NCI-H2196 (cell line): Measurements from ENCODE around the gene VAV2.
A peak's percentile ranks its signal among the peaks of the same experiment; 100 is the strongest.

ENCODE experiments used
- DNase-seq: peaks from one replicate; lab custom pipeline; 2025; ENCODE audit not compliant: unreplicated experiment; lab: John Stamatoyannopoulos, UW

VAV2 gene

DNA sequence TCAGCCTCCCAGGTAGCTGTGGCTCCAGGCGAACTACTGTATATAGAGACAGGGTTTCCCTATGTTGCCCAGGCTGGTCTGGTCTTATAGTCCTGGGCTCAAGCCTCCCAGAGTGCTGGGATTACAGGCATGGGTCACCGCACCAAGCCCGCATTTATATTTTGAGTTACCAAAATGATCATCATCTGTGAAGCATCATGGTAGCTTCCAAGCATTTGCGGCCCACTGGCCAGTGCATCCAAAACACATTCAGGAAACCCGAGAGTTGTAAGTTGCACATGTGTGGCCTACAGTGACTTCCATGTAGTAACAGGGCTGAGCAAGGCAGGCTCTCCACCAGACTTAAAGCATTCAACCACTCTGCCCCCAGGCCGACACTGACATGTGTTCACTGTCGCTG lies 35.4 kb upstream of the VAV2 start:
- DNase-seq = no peak

- DNase-seq = no peak
These were observed 34.9 kb upstream of the VAV2 start for GRCh38 chr9:134026981-134027380.

DNA sequence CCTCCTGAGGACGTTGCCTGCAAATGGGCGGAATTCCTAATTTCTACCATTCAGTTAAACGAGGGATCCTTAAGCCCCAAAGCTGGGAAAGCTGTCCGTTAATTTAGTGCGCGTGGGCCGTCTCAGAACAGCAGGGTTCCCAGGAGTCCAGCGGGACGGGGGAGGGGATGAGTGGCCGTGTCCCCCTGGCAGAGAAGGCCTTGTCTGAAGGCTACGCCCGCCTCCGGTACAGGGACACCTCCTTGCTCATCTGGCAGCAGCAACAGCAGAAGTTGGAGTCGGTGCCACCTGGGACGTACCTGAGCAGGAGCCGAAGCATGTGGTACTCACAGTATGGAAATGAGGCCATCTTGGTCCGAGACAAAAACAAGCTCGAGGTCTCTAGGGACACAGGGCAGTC lies 34.5 kb upstream of the VAV2 start:
- no peak for DNase-seq

DNA sequence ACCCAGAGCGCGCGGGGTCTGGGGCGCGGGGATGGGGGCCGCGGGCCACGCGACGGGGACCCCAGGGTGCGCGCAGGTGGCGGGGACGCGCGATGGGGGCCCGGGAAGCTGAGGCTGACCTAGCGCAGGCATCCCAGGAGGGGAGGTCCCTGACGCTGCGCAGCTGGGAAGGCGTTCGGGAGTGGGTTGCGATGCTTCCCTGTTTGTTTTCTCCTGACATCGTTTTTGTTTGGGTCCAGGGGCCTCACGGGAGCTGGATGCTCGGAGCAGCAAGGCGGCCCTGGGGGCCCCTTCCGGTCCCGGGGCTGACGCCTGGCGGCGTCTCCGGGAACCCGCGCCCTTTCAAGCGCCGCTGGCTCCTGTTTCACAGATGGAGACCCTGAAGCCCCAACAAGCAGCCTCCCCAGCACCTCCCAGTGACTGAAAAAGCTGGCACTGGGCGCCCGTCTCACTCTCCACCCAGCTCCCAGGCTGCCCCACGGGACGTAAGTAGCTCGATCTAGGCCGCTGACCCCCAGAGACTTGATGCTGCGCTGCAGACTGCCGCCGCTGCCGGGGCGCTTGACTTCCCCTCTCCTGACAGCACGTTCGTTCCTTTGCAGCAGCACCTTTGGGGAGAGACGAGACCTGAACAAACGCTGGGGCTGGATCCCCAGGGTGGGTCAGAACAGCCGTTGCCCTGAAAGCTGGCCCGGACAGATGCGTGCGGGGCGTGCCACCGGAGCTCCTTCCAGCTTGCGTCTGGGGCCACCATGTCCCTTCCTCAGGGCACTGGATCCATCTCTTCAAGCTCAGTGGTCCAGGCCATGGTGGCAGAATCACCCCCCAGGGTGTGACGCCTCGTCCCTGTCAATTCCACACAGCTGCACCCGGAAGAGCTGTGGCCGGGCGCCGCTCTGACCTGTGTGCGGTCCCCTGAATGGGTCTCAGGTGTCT lies 33.8 kb upstream of the VAV2 start:
- DNase-seq = peak; percentile 10

DNA sequence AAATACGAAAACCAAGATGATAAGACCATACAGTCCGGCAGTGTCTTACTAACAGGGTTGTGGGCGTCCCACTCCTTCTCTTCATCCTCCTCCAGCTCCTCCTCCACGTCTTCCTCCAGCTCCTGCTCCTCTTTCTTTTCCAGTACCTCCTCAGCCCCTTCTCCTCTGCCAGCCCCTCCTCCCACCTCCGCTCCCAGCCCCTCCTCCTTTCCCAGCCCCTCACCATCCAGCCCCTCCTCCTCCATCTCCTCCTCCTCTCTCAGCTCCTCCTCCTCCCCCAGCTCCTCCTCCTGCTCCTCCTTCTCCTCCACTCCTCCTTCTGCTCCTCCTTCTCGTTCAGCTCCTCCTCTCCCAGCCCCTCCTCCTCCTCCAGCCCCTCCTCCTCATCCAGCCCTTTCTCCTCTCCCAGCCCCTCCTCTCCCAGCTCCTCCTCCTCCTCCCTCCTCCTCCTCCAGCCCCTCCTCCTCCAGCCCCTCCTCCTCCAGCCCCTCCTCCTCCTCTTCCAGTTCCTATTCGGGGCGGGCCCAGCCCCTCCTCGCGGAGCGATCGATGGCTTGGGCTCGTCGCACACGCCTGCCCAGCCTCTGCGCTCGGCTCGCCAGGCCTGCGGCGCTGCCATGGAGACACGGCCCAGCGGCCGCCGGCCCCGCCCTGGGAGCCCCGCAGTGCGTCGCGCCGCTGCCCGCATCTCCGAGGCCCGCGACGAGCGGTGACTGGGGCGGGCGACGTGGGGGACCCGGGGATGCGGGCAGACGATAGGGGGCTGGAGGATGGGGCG lies 32.9 kb upstream of the VAV2 start, which contains the start of gene BRD3OS:
BRD3OS (plus strand) TSS at position 654 of the 778 bp plus-strand sequence. CDS start 1,267 bp downstream, outside the sequence.
- peak; percentile 98 for DNase-seq

- no peak for DNase-seq
These were observed 32.2 kb upstream of the VAV2 start for GRCh38 chr9:134024214-134024792.

DNA sequence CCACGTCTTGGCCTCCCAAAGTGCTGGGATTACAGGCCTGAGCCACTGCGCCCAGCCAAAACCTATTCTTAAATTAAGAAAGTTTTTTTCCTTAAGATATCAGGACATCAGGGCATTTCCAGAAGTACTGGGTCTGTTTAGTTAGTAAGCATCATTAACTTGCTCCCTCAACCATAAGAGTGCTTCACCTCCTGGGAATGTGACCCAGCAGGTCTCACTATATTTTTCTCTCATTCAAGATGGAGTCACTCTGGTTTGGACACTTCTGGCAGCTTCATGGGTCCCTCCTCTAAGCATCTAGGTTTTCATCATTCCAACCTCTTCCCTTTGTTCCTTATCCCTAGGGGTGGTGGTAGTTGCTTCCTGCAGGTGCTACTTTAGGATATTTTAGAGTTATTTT lies 22.8 kb upstream of the VAV2 start:
- no peak for DNase-seq

DNA sequence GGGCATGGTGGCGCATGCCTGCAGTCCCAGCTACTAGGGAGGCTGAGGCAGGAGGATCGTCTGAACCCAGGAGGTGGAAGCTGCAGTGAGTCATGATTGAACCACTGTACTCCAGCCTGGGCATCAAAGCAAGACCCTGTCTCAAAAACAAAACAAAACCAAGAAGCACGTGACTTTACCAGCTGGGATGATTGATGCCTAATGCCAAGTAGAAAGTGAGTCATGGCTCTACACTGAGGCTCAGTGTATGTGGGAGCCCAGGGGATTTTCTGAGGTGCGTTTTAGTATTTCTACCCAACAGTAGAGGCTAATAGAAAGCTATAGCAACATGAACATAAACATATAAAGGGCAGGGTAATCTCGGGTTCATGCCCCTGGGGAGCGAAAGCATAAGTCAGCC lies 19.3 kb upstream of the VAV2 start:
- DNase-seq = no peak

DNA sequence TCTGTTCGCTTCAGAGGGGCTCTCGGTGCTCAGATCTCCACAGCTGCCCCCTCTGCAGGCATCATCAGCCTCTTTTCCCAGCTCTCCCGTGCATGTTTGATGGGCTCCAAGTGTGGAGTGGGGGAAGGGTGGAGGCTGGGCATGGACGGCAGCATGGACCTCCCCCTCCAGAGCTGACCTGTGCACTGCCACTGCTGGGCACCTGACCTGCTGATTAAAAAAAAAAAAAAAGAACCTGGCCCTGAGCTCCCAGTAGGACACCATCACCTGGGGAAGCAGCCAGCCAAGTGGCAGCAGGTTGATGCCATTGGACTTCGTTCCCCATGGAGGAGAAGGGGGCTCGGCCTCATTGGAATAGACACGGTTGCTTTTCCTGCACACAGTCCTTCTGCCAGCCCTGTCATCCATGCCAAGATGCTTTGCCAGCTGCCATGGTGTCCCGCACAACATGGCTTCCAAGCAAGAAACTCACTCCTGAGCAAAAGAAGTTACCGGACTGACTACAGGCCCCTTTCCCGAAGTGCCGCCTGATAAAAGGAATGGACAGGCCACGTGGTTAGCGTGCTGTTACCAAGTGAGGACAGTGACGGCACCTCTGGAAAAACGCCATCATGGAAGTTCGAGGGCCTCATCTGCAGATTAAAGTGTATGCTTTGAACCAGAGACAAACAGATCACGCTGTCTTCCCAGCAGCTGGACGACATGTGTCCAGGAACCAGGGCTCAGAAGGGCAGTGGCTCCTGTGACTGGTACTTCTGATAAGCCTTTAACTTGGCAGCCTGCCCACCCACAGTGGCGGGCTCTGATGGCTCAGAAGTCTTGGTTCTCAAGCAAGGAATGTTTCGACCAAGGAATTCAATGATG lies 18.4 kb upstream of the VAV2 start:
- no peak for DNase-seq

DNA sequence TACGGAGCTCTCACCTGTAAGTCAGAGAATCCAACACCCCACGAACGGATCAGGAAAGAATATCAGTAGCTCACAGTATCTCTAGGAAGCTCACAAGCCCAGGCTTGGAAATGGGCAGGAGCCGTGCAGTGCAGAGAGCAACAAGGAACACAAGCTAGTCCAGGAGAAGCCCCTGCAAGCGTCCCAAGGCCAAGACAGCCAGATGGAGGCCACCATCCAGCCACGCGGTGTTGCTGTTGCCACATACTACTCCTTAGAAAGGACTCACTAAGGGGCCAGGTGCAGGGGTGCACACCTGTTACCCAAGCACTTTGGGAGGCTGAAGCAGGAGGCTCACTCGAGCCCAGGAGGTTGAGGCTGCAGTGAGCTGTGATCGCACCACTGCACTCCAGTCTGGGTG lies 15.4 kb upstream of the VAV2 start:
- no peak for DNase-seq

DNA sequence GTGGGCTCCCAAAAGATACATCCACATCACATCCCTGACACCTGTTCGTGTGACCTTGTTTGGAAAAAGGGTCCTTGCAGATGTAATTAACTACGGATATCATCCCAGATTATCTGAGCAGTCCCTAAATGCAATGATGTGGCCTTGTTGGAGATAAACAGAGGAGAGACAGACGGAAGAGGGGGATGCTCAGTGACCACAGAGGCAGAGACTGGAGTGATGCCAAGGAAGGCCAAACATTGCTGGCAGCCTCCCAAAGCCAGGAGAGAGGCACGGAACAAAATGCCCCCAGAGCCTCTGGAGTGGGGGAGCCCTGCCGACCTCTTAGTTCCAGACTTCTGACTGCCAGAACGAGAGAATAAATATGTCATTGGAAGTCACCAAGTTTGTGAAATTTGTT lies 15.0 kb upstream of the VAV2 start:
- peak; percentile 9 for DNase-seq

GRCh38 chr9:134005381-134005780 lies 13.3 kb upstream of the VAV2 start:
- DNase-seq = no peak

- DNase-seq = no peak
These were observed 12.8 kb upstream of the VAV2 start for GRCh38 chr9:134004881-134005280.

- no peak for DNase-seq
These were observed 12.2 kb upstream of the VAV2 start for GRCh38 chr9:134004131-134004873.

GRCh38 chr9:134003237-134003636 lies 11.1 kb upstream of the VAV2 start:
- DNase-seq = no peak

DNA sequence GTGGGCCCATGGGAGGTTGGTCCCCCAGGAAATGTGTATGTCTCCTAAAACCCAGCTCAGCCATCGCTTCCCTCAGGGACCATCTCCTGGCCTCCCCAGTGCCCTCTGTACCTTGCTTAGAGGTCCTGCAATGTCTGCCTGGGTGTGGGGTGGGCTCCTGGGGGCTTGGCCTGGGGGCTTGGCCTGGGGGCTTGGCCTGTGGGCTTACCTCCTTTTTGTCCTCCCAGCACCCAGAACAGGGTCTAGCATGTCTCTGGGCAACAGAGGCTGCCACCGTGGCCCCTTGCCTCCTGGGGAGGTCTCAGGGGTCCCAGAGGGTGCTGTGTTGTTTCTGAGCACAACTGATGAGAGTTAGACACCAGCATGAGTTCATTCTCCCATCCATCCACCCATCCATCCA lies 10.7 kb upstream of the VAV2 start:
- DNase-seq = no peak

DNA sequence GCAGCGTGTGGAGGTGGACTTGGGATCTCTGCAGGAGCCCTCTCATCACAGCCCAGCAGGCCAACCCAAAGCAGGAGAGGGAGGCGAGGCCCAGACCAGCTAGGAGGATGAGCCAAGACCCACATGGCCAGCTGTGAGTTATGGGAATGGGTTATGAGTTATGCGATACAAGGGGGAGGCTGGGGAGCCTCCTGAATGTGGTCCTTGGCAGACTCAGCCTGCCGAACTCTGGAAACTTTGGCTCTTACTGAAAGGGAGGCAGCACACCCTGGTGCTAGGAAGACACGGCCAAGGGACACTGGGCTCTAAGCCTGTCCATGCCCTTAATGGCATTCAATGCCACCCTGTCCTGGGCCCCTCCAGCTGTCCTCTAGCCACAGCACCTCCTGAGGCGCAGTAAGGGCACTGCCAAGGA lies 7.7 kb upstream of the VAV2 start:
- no peak for DNase-seq

- DNase-seq = no peak
These were observed 6.9 kb upstream of the VAV2 start for GRCh38 chr9:133998915-133999595.

DNA sequence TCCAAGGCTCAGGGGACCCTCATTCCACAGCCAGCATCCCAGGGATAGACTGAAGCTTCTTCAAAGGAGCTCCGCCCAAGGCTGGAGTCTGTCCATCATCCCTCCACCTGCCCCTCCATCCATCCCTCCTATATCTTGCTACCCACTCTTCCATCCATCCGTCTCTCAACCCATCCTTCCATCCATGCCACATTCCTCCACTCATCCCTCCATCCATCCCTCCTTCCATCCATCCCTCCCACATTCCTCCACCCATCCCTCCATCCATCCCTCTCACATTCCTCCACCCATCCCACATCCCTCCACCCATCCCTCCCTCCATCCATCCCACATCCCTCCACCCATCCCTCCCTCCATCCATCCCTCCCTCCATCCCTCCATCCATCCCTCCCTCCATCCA lies 5.5 kb upstream of the VAV2 start:
- DNase-seq = no peak
